HL-60 (cell line): ENCODE measurements around the gene MYO5B.

Experiments
- DNase-seq, 2 experiments: peaks; one replicate each; pipeline ENCODE4 v3.0.0-alpha.2; 2010 to 2020; ENCODE audit warnings: low read depth in 1 of 2, low spot score in 1 of 2
- H3K27ac ChIP-seq: fragments of 250-450 bp; sonication (Bioruptor Pico); replicated peaks from 2 replicates; pipeline ENCODE4 v1.5.1; 2020; ENCODE audit warnings: mild to moderate bottlenecking, moderate library complexity
- H3K27me3 ChIP-seq: fragments of 250-450 bp; sonication (Bioruptor Pico); 2 replicates; pipeline ENCODE4 v1.5.1; 2021; ENCODE audit warnings: mild to moderate bottlenecking, moderate library complexity; ENCODE audit not compliant: insufficient read depth, poor library complexity, severe bottlenecking
- H3K4me3 ChIP-seq: replicated peaks from 2 replicates; pipeline ENCODE4 v1.5.1; 2011; ENCODE audit warnings: mild to moderate bottlenecking, control low read depth, low read length; ENCODE audit not compliant: insufficient read depth
- GABPA ChIP-seq: IDR thresholded peaks from 2 replicates; pipeline ENCODE4 v1.6.1; 2012; ENCODE audit warnings: low read depth
- POLR2AphosphoS5 ChIP-seq: IDR thresholded peaks from 2 replicates; pipeline ENCODE4 v1.6.1; 2012; ENCODE audit warnings: low read depth
- SPI1 ChIP-seq: IDR thresholded peaks from 2 replicates; pipeline ENCODE4 v1.6.1; 2012; ENCODE audit warnings: low read depth, mild to moderate bottlenecking, borderline replicate concordance
- TF ChIP-seq, protein P1 (sequence below): IDR thresholded peaks from 2 replicates; pipeline ENCODE4 v1.6.1; 2012; ENCODE audit warnings: low read depth; ENCODE audit not compliant: insufficient replicate concordance
- TF ChIP-seq, protein P2 (sequence below): IDR thresholded peaks from one replicate; pipeline ENCODE4 v1.5.1; 2011; ENCODE audit warnings: low read length, control low read depth, inconsistent platforms; ENCODE audit not compliant: insufficient read depth

The MYO5B gene

GRCh38 chr18:50024466-50024865 lies 170.5 kb downstream of the MYO5B start:
- TF ChIP-seq GABPA (no peak), SPI1 (no peak), POLR2AphosphoS5 (no peak)
- TF ChIP-seq, protein P1, sequence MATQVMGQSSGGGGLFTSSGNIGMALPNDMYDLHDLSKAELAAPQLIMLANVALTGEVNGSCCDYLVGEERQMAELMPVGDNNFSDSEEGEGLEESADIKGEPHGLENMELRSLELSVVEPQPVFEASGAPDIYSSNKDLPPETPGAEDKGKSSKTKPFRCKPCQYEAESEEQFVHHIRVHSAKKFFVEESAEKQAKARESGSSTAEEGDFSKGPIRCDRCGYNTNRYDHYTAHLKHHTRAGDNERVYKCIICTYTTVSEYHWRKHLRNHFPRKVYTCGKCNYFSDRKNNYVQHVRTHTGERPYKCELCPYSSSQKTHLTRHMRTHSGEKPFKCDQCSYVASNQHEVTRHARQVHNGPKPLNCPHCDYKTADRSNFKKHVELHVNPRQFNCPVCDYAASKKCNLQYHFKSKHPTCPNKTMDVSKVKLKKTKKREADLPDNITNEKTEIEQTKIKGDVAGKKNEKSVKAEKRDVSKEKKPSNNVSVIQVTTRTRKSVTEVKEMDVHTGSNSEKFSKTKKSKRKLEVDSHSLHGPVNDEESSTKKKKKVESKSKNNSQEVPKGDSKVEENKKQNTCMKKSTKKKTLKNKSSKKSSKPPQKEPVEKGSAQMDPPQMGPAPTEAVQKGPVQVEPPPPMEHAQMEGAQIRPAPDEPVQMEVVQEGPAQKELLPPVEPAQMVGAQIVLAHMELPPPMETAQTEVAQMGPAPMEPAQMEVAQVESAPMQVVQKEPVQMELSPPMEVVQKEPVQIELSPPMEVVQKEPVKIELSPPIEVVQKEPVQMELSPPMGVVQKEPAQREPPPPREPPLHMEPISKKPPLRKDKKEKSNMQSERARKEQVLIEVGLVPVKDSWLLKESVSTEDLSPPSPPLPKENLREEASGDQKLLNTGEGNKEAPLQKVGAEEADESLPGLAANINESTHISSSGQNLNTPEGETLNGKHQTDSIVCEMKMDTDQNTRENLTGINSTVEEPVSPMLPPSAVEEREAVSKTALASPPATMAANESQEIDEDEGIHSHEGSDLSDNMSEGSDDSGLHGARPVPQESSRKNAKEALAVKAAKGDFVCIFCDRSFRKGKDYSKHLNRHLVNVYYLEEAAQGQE = no peak
- TF ChIP-seq, protein P2, sequence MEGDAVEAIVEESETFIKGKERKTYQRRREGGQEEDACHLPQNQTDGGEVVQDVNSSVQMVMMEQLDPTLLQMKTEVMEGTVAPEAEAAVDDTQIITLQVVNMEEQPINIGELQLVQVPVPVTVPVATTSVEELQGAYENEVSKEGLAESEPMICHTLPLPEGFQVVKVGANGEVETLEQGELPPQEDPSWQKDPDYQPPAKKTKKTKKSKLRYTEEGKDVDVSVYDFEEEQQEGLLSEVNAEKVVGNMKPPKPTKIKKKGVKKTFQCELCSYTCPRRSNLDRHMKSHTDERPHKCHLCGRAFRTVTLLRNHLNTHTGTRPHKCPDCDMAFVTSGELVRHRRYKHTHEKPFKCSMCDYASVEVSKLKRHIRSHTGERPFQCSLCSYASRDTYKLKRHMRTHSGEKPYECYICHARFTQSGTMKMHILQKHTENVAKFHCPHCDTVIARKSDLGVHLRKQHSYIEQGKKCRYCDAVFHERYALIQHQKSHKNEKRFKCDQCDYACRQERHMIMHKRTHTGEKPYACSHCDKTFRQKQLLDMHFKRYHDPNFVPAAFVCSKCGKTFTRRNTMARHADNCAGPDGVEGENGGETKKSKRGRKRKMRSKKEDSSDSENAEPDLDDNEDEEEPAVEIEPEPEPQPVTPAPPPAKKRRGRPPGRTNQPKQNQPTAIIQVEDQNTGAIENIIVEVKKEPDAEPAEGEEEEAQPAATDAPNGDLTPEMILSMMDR = no peak
- DNase-seq = no peak
- Histone ChIP-seq H3K4me3 (no peak overlapping the region), H3K27ac (no peak overlapping the region), H3K27me3 (peaks cover 3% of the 10 kb centered on the region)

GRCh38 chr18:50022985-50023384 lies 172.0 kb downstream of the MYO5B start:
- DNase-seq = no peak
- TF ChIP-seq GABPA (no peak), POLR2AphosphoS5 (no peak), SPI1 (no peak)
- TF ChIP-seq, protein P2 = no peak
- TF ChIP-seq, protein P1 = no peak
- Histone ChIP-seq H3K4me3 (no peak overlapping the region), H3K27me3 (peaks cover 7% of the 10 kb centered on the region), H3K27ac (no peak overlapping the region)

GRCh38 chr18:50014606-50015005 lies 180.3 kb downstream of the MYO5B start:
- H3K27me3 ChIP-seq = peaks cover 10% of the 10 kb centered on the region
- no peak overlapping the region for H3K27ac ChIP-seq
- DNase-seq = no peak
- H3K4me3 ChIP-seq = no peak overlapping the region
- no peak for TF ChIP-seq GABPA
- TF ChIP-seq, protein P2 = no peak
- no peak for TF ChIP-seq POLR2AphosphoS5
- TF ChIP-seq, protein P1 = no peak
- no peak for TF ChIP-seq SPI1
